GM12878 (cell line): ENCODE data around the gene CDCA8. TPM values are rescaled to one million over a fixed set of nuclear protein-coding genes. Genes with fewer than 3 reads are reported as not detected.

Experiments
- ATAC-seq: fragments of 200-7000 bp; cut with Tn5 transposase; 3 replicates; pipeline ENCODE4 v1.9.1; 2020; ENCODE audit warnings: mild to moderate bottlenecking, moderate library complexity
- BruUV-seq: library from RNA; stranded (reverse); fragments of 400-500 nt; replicated peaks from 2 replicates; lab custom pipeline; 2021; lab: Mats Ljungman, UMichigan
- CTCF ChIA-PET: fragments of 300-600 bp; sonication (Branson Sonifier 250); formaldehyde crosslinking; extraction: SDS; loops from one replicate; lab custom pipeline; 2021; ENCODE audit warnings: inconsistent platforms; lab: Yijun Ruan, JAX
- POLR2A ChIA-PET: fragments of 350-600 bp; formaldehyde crosslinking; extraction: SDS; loops from one replicate; lab custom pipeline; 2021; ENCODE audit warnings: inconsistent platforms; lab: Charles Lee
- RAD21 ChIA-PET: fragments of 300-600 bp; sonication (Branson Sonifier 250); formaldehyde crosslinking; loops from one replicate; lab custom pipeline; 2023; ENCODE audit warnings: antibody characterized with exemption; ENCODE audit not compliant: unreplicated experiment; lab: Charles Lee
- SMC1A ChIA-PET: fragments of 300-600 bp; sonication (Branson Sonifier 250); formaldehyde crosslinking; loops from one replicate; lab custom pipeline; 2023; ENCODE audit not compliant: unreplicated experiment, uncharacterized antibody; lab: Charles Lee
- DNase-seq: peaks from one replicate; pipeline ENCODE4 v3.0.0-alpha.2; 2011; ENCODE audit warnings: low read depth, low spot score
- FAIRE-seq: peaks from 3 replicates; lab custom pipeline; 2011; peaks lifted over from hg19 to GRCh38; lab: Jason Lieb, UNC
- H2AFZ ChIP-seq: 2 replicates; pipeline ENCODE4 v1.6.0; 2011; ENCODE audit warnings: low read depth, low read length, control low read depth; ENCODE audit not compliant: control insufficient read depth
- H3K27ac ChIP-seq: 2 replicates; pipeline ENCODE4 v1.5.1; 2011; ENCODE audit warnings: control low read depth; ENCODE audit not compliant: control insufficient read depth, insufficient read depth
- H3K27me3 ChIP-seq, 2 experiments: replicated peaks in 1 of 2; 2 replicates each; pipeline versions ENCODE4 v1.6.0 to v1.6.1; 2011; ENCODE audit warnings: low read length in 1 of 2; ENCODE audit not compliant: control insufficient read depth in 2 of 2, insufficient read depth in 2 of 2
- H3K36me3 ChIP-seq, 2 experiments: 2 replicates each; pipeline ENCODE4 v1.5.1; 2011; ENCODE audit warnings: low read length in 1 of 2; ENCODE audit not compliant: control insufficient read depth in 2 of 2, insufficient read depth in 2 of 2
- H3K4me1 ChIP-seq: 2 replicates; pipeline ENCODE4 v1.6.1; 2011; ENCODE audit warnings: mild to moderate bottlenecking, low read length, moderate library complexity, mixed read lengths; ENCODE audit not compliant: control insufficient read depth, insufficient read depth
- H3K4me2 ChIP-seq: 2 replicates; pipeline ENCODE4 v1.6.0; 2011; ENCODE audit warnings: control low read depth; ENCODE audit not compliant: control insufficient read depth, insufficient read depth
- H3K4me3 ChIP-seq: fragments of 200-600 bp; sonication (generic); 2 replicates; pipeline ENCODE4 v1.5.1; 2016
- H3K79me2 ChIP-seq: 2 replicates; pipeline ENCODE4 v1.6.0; 2011; ENCODE audit warnings: low read length; ENCODE audit not compliant: control insufficient read depth, insufficient read depth
- H3K9ac ChIP-seq: 2 replicates; pipeline ENCODE4 v1.8.0; 2011; ENCODE audit warnings: low read length, control low read depth, mixed read lengths; ENCODE audit not compliant: control insufficient read depth, insufficient read depth
- H3K9me3 ChIP-seq: replicated peaks from 3 replicates; pipeline ENCODE4 v1.5.1; 2011; ENCODE audit warnings: mild to moderate bottlenecking, low read length; ENCODE audit not compliant: control insufficient read depth, insufficient read depth
- H4K20me1 ChIP-seq: 2 replicates; pipeline ENCODE4 v1.6.0; 2011; ENCODE audit not compliant: control insufficient read depth, insufficient read depth
- ATF7 ChIP-seq: fragments of 450-650 bp; IDR thresholded peaks from 2 replicates; pipeline ENCODE4 v1.6.1; 2016; ENCODE audit warnings: low read depth, mild to moderate bottlenecking
- MEF2B ChIP-seq: fragments of 450-650 bp; IDR thresholded peaks from 2 replicates; pipeline ENCODE4 v1.6.1; 2018; ENCODE audit warnings: mild to moderate bottlenecking, moderate library complexity; ENCODE audit not compliant: partially characterized antibody, poor library complexity, severe bottlenecking
- NBN ChIP-seq: fragments of 450-650 bp; IDR thresholded peaks from 2 replicates; pipeline ENCODE4 v1.6.1; 2016
- POLR2AphosphoS5 ChIP-seq: IDR thresholded peaks from 2 replicates; pipeline ENCODE4 v1.6.1; 2011; ENCODE audit warnings: mild to moderate bottlenecking, low read length, inconsistent platforms
- RAD21 ChIP-seq: IDR thresholded peaks from 2 replicates; pipeline ENCODE4 v1.6.1; 2011; ENCODE audit warnings: mild to moderate bottlenecking, low read depth, low read length, moderate library complexity; ENCODE audit not compliant: insufficient read depth
- RUNX3 ChIP-seq: IDR thresholded peaks from 2 replicates; pipeline ENCODE4 v1.6.1; 2012; ENCODE audit warnings: low read length, inconsistent platforms
- SMC3 ChIP-seq: IDR thresholded peaks from 2 replicates; pipeline ENCODE4 v1.6.1; 2011; ENCODE audit warnings: low read length, improper control_type of control experiment, borderline replicate concordance
- SPI1 ChIP-seq: IDR thresholded peaks from 2 replicates; pipeline ENCODE4 v1.6.1; 2011; ENCODE audit warnings: low read depth, mild to moderate bottlenecking, low read length, moderate library complexity, borderline replicate concordance; ENCODE audit not compliant: insufficient read depth
- TBL1XR1 ChIP-seq: IDR thresholded peaks from 2 replicates; pipeline ENCODE4 v1.6.1; 2012; ENCODE audit warnings: low read depth, low read length, improper control_type of control experiment
- TCF12 ChIP-seq: IDR thresholded peaks from 2 replicates; pipeline ENCODE4 v1.6.1; 2011; ENCODE audit warnings: low read depth, mild to moderate bottlenecking, low read length
- ZNF274 ChIP-seq: IDR thresholded peaks from one replicate; pipeline ENCODE4 v1.8.0; 2011; ENCODE audit not compliant: insufficient read length, insufficient read depth
- WGBS: methylation state at CpG from one replicate; pipeline ENCODE4 v1.1.6; 2016; ENCODE audit warnings: low lambda C conversion rate; ENCODE audit not compliant: insufficient replicate concordance, insufficient coverage; ENCODE audit errors: missing lambda C conversion rate; 5-methylcytosine and 5-hydroxymethylcytosine counted together
- in situ Hi-C: fragments of 300-500 bp; cut with MboI; formaldehyde crosslinking; loops from 9 replicates; pipeline ENCODE4 v1.14.3; 2018; ENCODE audit warnings: mixed read lengths
- intact Hi-C: fragments of 100-400 bp; cut with micrococcal nuclease; formaldehyde crosslinking; loops from one replicate; pipeline ENCODE4 v1.14.2; 2022; ENCODE audit not compliant: unreplicated experiment
- polyA plus RNA-seq, 11 experiments: library from polyadenylated mRNA; depleted of rRNA in 4 of 11; unstranded in 6 of 11; stranded (reverse) in 5 of 11; fragments of >200 nt; fragmentation: Nextera tagmentation in 4 of 11; fragmentation: Illumina TruSeq in 1 of 11; extraction: Ambion mirVana in 4 of 11; extraction: Trizol in 1 of 11; gene quantifications; 1 replicate in 1 of 11; 2 replicates in 10 of 11; pipeline versions ENCODE4 v1.2.1 to v1.2.3, GENCODE V29; 2011 to 2016; ENCODE audit warnings: inconsistent platforms in 2 of 11, missing spikeins in 2 of 11, low read depth in 1 of 11
- total RNA-seq, 4 experiments: library from RNA; depleted of rRNA in 3 of 4; stranded (reverse); fragments of >200 nt in 3 of 4; fragmentation: Illumina TruSeq in 1 of 4; extraction: Trizol in 1 of 4; gene quantifications; 2 replicates each; pipeline versions ENCODE4 v1.2.1 to v1.2.3, GENCODE V29; 2013 to 2021
- TF ChIP-seq, protein P1 (sequence below): IDR thresholded peaks from 2 replicates; pipeline ENCODE4 v1.6.1; 2012; ENCODE audit warnings: low read depth, low read length, improper control_type of control experiment
- TF ChIP-seq, protein P2 (sequence below): IDR thresholded peaks from 2 replicates; pipeline ENCODE4 v1.6.1; 2012; ENCODE audit warnings: low read depth, low read length, improper control_type of control experiment
- TF ChIP-seq, protein P3 (sequence below): fragments of 450-650 bp; IDR thresholded peaks from 2 replicates; pipeline ENCODE4 v1.6.1; 2017; ENCODE audit warnings: mild to moderate bottlenecking, moderate library complexity

CDCA8 gene
- total and polyA plus RNA-seq, 10 of the 15 experiments (the other 5 are each of a cell fraction or from before 2014, with no cell fraction given), result 21.3 to 98.1 (median 61.4) TPM

DNA sequence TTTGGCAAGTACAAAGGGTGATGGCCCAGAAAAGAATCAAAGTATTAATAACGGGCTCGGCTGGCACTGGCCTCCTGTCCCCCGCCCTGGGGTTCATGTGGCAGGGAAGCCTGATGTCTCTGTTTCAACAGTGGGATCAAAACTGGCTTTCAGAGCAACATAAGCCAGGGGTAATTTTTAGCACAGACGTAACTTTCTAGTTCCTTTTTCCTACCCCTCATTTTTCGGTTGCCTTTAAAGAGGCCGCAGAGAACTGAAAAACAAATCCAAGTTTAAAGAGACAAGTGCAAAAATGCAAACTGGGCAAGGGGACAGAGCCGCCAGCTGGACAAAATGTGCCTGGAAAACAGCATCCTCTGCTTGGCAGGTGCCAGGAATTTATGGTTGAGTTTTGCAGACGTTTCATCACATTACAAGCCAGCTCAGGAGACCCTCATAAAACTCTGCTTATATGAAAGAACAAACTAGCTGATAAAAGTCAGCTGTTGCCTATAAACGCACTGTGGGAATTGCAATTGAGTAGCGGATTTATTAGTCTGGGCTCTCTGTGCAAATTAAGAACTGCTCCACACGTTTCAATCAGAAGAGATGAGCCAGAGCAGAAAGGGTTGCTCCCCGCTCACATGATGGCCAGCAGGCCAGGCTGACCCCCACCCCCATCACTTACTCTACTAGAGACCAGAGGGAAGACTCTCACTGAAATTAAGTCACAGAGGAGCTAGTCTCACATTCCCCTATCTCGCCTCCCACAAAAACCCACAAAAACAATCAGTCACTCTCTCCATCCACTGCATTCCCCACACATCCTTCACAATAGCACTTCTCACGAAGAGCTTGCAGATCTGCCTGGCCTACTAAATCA lies 15.8 kb upstream of the CDCA8 start:
- H3K4me2 ChIP-seq, result peak overlapping the region; percentile 81
- in situ Hi-C loops, result loop anchor here (5.0 kb wide), 2 partner anchors 69 to 219 kb away; no protein-coding TSS in a partner anchor
- no peaks in the 10 kb centered on the region for H3K9me3 ChIP-seq
- no peaks in the 10 kb centered on the region for H4K20me1 ChIP-seq
- H3K27me3 ChIP-seq, result no peaks in the 10 kb centered on the region
- no TSS peak for BruUV-seq
- POLR2A ChIA-PET, result interaction anchor here (1.1 to 1.8 kb wide), 5 partner anchors 13 to 201 kb away, joined by 4 to 7 read pairs (median 5); partner anchors contain the start of gene SNIP1
- H2AFZ ChIP-seq, result peak overlapping the region; percentile 70
- 13% methylated on average over 14 of the region's 14 CpGs for WGBS
- peak overlapping the region; percentile 93 for H3K27ac ChIP-seq
- FAIRE-seq (no peak), DNase-seq (peak; percentile 68), ATAC-seq (peak; percentile 94)
- SMC1A ChIA-PET, result interaction anchor here (0.7 to 13.6 kb wide), 8 partner anchors 10 to 222 kb away, joined by 3 to 245 read pairs (median 4); partner anchors contain the start of gene GNL2
- RAD21 ChIA-PET, result interaction anchor here (0.8 to 5.5 kb wide), 3 partner anchors 13 to 199 kb away, joined by 3 to 31 read pairs (median 4); no protein-coding TSS in a partner anchor
- no peaks in the 10 kb centered on the region for H3K79me2 ChIP-seq
- no peaks in the 10 kb centered on the region for H3K36me3 ChIP-seq
- H3K4me3 ChIP-seq, result peak overlapping the region; percentile 28; the same call in 1 of the 2 replicates
- intact Hi-C loops, result loop anchor here (5.0 kb wide), 1 partner anchor 204 kb away; the partner anchor contains the start of gene ZC3H12A
- CTCF ChIA-PET, result interaction anchor here (0.7 to 21.1 kb wide), 10 partner anchors 7 to 219 kb away, joined by 3 to 521 read pairs (median 4); partner anchors contain the start of genes GNL2 and MEAF6
- H3K9ac ChIP-seq, result peak overlapping the region; percentile 54
- peaks cover 27% of the 10 kb centered on the region for H3K4me1 ChIP-seq
- peak; percentile 37; the same call in 1 of the 2 replicates for TF ChIP-seq NBN
- peak; percentile 24; the same call in 1 of the 2 replicates for TF ChIP-seq RUNX3
- TF ChIP-seq MEF2B, result peak; percentile 51
- 0 out of 2 replicates have a peak, but pooled peaks have one; percentile 27 for TF ChIP-seq TBL1XR1
- peak; percentile 53; the same call in 1 of the 2 replicates for TF ChIP-seq SPI1
- TF ChIP-seq, protein P1, sequence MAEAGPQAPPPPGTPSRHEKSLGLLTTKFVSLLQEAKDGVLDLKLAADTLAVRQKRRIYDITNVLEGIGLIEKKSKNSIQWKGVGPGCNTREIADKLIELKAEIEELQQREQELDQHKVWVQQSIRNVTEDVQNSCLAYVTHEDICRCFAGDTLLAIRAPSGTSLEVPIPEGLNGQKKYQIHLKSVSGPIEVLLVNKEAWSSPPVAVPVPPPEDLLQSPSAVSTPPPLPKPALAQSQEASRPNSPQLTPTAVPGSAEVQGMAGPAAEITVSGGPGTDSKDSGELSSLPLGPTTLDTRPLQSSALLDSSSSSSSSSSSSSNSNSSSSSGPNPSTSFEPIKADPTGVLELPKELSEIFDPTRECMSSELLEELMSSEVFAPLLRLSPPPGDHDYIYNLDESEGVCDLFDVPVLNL, result no peak
- TF ChIP-seq TCF12, result no peak
- TF ChIP-seq ZNF274, result no peak
- TF ChIP-seq, protein P2, sequence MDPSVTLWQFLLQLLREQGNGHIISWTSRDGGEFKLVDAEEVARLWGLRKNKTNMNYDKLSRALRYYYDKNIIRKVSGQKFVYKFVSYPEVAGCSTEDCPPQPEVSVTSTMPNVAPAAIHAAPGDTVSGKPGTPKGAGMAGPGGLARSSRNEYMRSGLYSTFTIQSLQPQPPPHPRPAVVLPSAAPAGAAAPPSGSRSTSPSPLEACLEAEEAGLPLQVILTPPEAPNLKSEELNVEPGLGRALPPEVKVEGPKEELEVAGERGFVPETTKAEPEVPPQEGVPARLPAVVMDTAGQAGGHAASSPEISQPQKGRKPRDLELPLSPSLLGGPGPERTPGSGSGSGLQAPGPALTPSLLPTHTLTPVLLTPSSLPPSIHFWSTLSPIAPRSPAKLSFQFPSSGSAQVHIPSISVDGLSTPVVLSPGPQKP, result no peak
- peak; percentile 18; the same call in 1 of the 2 replicates for TF ChIP-seq SMC3
- TF ChIP-seq RAD21, result peak; percentile 40; the same call in 1 of the 2 replicates
- peak; percentile 51 for TF ChIP-seq POLR2AphosphoS5
- TF ChIP-seq, protein P3, sequence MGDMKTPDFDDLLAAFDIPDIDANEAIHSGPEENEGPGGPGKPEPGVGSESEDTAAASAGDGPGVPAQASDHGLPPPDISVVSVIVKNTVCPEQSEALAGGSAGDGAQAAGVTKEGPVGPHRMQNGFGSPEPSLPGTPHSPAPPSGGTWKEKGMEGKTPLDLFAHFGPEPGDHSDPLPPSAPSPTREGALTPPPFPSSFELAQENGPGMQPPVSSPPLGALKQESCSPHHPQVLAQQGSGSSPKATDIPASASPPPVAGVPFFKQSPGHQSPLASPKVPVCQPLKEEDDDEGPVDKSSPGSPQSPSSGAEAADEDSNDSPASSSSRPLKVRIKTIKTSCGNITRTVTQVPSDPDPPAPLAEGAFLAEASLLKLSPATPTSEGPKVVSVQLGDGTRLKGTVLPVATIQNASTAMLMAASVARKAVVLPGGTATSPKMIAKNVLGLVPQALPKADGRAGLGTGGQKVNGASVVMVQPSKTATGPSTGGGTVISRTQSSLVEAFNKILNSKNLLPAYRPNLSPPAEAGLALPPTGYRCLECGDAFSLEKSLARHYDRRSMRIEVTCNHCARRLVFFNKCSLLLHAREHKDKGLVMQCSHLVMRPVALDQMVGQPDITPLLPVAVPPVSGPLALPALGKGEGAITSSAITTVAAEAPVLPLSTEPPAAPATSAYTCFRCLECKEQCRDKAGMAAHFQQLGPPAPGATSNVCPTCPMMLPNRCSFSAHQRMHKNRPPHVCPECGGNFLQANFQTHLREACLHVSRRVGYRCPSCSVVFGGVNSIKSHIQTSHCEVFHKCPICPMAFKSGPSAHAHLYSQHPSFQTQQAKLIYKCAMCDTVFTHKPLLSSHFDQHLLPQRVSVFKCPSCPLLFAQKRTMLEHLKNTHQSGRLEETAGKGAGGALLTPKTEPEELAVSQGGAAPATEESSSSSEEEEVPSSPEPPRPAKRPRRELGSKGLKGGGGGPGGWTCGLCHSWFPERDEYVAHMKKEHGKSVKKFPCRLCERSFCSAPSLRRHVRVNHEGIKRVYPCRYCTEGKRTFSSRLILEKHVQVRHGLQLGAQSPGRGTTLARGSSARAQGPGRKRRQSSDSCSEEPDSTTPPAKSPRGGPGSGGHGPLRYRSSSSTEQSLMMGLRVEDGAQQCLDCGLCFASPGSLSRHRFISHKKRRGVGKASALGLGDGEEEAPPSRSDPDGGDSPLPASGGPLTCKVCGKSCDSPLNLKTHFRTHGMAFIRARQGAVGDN, result 0 out of 2 replicates have a peak, but pooled peaks have one; percentile 63
- TF ChIP-seq ATF7, result peak; percentile 79
